ENCODE results near the gene CFAP52. TPM values are rescaled to one million over a fixed set of nuclear protein-coding genes. Genes with fewer than 3 reads are reported as not detected.

CFAP52 gene
- total and polyA plus RNA-seq, 2 of the 8 experiments (the other 6 are each of a cell fraction or from before 2014, with no cell fraction given) = 0.11 TPM; not detected in 1

DNA sequence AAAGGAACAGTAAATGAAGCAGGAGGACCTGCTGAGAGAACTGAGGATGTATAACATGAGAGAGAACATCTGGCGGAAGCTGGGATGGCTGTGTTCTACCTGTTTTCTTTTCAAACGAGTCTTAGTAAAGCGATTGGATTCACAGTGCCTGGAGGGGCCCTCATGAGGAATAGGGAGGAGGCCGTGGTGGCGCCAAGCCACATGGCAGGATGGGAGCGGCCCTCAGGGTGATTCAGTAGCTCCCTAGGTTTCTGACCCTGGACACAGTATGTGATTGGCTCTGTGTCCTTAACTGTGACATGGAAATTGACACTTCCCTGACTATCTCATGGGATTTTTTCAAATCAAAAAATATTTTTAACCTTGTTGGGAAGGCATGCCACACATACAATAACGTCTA lies 101.0 kb downstream of the CFAP52 start (continued):
- TF ChIP-seq RXRA (IDR thresholded peaks at IDR 0.05; ENCODE audit: insufficient read depth, low read depth, low read length) = no peak

All from H1 (cell line).